GM12872 (cell line): Measurements from ENCODE around the gene DHODH.

Experiments
- TF ChIP-seq, protein P1 (sequence below): IDR thresholded peaks from 3 replicates; pipeline ENCODE4 v1.5.1; 2011; ENCODE audit warnings: low read depth, mild to moderate bottlenecking, low read length, moderate library complexity; ENCODE audit not compliant: insufficient read depth

The DHODH gene

DNA sequence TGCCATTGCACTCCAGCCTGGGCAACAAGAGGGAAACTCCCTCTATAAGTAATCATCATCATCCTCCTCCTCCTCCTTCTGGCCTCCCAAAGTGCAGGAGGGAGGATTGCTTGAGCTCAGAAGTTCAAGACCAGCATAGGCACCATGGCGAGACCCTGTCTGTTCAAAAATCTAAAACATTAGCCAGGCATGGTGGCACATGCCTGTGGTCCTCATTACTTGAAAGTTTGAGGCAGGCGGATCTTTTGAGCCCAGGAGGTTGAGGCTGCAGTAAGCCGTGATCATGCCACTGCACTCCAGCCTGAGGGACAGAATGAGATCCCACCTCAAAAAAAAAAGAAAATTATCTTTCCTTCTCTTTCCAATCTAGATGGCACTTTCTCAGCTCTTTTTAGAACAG is 36.2 kb upstream of the DHODH start:
- TF ChIP-seq, protein P1, sequence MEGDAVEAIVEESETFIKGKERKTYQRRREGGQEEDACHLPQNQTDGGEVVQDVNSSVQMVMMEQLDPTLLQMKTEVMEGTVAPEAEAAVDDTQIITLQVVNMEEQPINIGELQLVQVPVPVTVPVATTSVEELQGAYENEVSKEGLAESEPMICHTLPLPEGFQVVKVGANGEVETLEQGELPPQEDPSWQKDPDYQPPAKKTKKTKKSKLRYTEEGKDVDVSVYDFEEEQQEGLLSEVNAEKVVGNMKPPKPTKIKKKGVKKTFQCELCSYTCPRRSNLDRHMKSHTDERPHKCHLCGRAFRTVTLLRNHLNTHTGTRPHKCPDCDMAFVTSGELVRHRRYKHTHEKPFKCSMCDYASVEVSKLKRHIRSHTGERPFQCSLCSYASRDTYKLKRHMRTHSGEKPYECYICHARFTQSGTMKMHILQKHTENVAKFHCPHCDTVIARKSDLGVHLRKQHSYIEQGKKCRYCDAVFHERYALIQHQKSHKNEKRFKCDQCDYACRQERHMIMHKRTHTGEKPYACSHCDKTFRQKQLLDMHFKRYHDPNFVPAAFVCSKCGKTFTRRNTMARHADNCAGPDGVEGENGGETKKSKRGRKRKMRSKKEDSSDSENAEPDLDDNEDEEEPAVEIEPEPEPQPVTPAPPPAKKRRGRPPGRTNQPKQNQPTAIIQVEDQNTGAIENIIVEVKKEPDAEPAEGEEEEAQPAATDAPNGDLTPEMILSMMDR, result no peak

- TF ChIP-seq, protein P1, result no peak
Measured at GRCh38 chr16:71973001-71973400, 35.5 kb upstream of the DHODH start.

- TF ChIP-seq, protein P1, result no peak
Measured at GRCh38 chr16:71974068-71974818, 34.3 kb upstream of the DHODH start.

- TF ChIP-seq, protein P1, result no peak
Measured at GRCh38 chr16:71985262-71985974, 23.1 kb upstream of the DHODH start.

DNA sequence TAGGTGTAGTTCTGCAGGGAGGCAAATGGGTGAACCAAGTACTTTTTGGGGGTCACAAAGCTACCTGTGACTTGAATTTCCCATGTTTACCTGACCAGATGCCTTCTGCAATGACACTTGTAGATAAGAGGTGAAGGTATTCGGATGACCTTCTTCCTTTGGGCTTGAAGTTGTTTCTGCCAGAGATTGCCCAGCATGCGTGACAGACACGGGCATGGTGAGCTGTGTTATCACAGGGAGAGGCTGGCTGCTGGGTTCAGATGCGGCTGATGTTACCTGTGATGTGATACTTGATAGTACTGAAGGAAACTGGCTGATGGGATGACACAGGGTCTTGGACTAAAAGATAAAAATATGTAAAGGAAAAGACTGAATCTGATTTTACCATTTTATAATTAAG is 22.4 kb upstream of the DHODH start:
- TF ChIP-seq, protein P1, result no peak

DNA sequence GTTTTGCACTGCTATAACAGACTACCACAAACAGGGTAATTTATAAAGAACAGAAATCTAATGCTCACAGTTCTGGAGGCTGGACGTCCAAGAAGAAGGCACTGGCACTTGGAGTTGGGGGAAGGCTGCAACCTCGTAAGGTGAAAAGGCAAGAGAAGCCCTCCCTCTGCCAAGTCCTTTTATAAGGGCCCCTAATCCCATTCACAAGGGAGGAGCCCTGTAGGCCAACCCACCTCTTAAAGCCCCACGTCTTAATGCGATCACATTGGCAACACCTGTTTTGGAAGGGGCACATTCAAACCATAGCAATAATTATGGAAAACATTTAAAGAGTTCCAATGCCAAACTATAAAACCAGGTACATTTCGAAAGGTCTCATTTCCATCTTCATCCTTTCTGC is 13.5 kb upstream of the DHODH start:
- TF ChIP-seq, protein P1, result no peak

GRCh38 chr16:72001180-72001874 is 7.2 kb upstream of the DHODH start:
- TF ChIP-seq, protein P1, result no peak
